ENCODE measurements around the gene LRMDA.

The LRMDA gene

GRCh38 chr10:75852851-75853484 lies 421.5 kb downstream of the LRMDA start:
- no peak for DNase-seq

- DNase-seq, result no peak
Observed at GRCh38 chr10:75857269-75857846, 425.9 kb downstream of the LRMDA start.

GRCh38 chr10:75857896-75858295 lies 426.5 kb downstream of the LRMDA start:
- no peak for DNase-seq

GRCh38 chr10:75858339-75858738 lies 426.9 kb downstream of the LRMDA start:
- no peak for DNase-seq

GRCh38 chr10:75859141-75859540 lies 427.7 kb downstream of the LRMDA start:
- no peak for DNase-seq

- DNase-seq, result no peak
Observed at GRCh38 chr10:75860009-75860408, 428.6 kb downstream of the LRMDA start.

GRCh38 chr10:75861582-75861981 lies 430.2 kb downstream of the LRMDA start:
- DNase-seq, result no peak

- DNase-seq, result no peak
Observed at GRCh38 chr10:75862935-75863334, 431.5 kb downstream of the LRMDA start.

GRCh38 chr10:75864717-75865116 lies 433.3 kb downstream of the LRMDA start:
- DNase-seq, result no peak

- DNase-seq, result no peak
Observed at GRCh38 chr10:75865413-75866299, 434.2 kb downstream of the LRMDA start.

GRCh38 chr10:75866300-75866625 lies 434.8 kb downstream of the LRMDA start:
- DNase-seq, result no peak

GRCh38 chr10:75866731-75867130 lies 435.3 kb downstream of the LRMDA start:
- no peak for DNase-seq

GRCh38 chr10:75868574-75868973 lies 437.1 kb downstream of the LRMDA start:
- no peak for DNase-seq

GRCh38 chr10:75870039-75870645 lies 438.7 kb downstream of the LRMDA start:
- no peak for DNase-seq

GRCh38 chr10:75875740-75876139 lies 444.3 kb downstream of the LRMDA start:
- no peak for DNase-seq

- DNase-seq, result no peak
Observed at GRCh38 chr10:75876710-75877109, 445.3 kb downstream of the LRMDA start.

- DNase-seq, result no peak
Observed at GRCh38 chr10:75877877-75878276, 446.5 kb downstream of the LRMDA start.

- no peak for DNase-seq
Observed at GRCh38 chr10:75878586-75878985, 447.2 kb downstream of the LRMDA start.

GRCh38 chr10:75880031-75880775 lies 448.8 kb downstream of the LRMDA start:
- no peak for DNase-seq

- no peak for DNase-seq
Observed at GRCh38 chr10:75883081-75884072, 452.0 kb downstream of the LRMDA start.

GRCh38 chr10:75884808-75885207 lies 453.4 kb downstream of the LRMDA start:
- no peak for DNase-seq

- no peak for DNase-seq
Observed at GRCh38 chr10:75887369-75887768, 455.9 kb downstream of the LRMDA start.

Measured in eye (tissue), 1 donor.